Duodenal mucosa (tissue), 2 donors: ENCODE measurements around the gene PSME1.

Source experiments
- H3K27ac ChIP-seq: one replicate; pipeline ENCODE4 v1.7.0; 2013; ENCODE audit warnings: low read depth, low read length
- H3K27me3 ChIP-seq, 2 donors: one replicate each; pipeline ENCODE4 v1.7.0; 2013; ENCODE audit warnings: low read length in 2 of 2, control low read depth in 1 of 2; ENCODE audit not compliant: insufficient read depth in 2 of 2, control insufficient read depth in 1 of 2
- H3K36me3 ChIP-seq, 2 donors: one replicate each; pipeline ENCODE4 v1.7.0; 2013; ENCODE audit warnings: low read length in 2 of 2, control low read depth in 1 of 2; ENCODE audit not compliant: insufficient read depth in 2 of 2, control insufficient read depth in 1 of 2
- H3K4me1 ChIP-seq, 2 donors: one replicate each; pipeline ENCODE4 v1.7.0; 2013; ENCODE audit warnings: low read length in 2 of 2, control low read depth in 1 of 2; ENCODE audit not compliant: insufficient read depth in 2 of 2, control insufficient read depth in 1 of 2
- H3K4me3 ChIP-seq, 2 donors: one replicate each; pipeline ENCODE4 v1.7.0; 2013; ENCODE audit warnings: low read length in 2 of 2, low read depth in 1 of 2
- H3K9ac ChIP-seq, 2 donors: one replicate each; pipeline ENCODE4 v1.7.0; 2013; ENCODE audit warnings: low read length in 2 of 2, low read depth in 1 of 2
- H3K9me3 ChIP-seq, 2 donors: one replicate each; pipeline ENCODE4 v1.7.0; 2013; ENCODE audit warnings: low read length in 2 of 2, control low read depth in 1 of 2; ENCODE audit not compliant: control insufficient read depth in 1 of 2

Gene PSME1

DNA sequence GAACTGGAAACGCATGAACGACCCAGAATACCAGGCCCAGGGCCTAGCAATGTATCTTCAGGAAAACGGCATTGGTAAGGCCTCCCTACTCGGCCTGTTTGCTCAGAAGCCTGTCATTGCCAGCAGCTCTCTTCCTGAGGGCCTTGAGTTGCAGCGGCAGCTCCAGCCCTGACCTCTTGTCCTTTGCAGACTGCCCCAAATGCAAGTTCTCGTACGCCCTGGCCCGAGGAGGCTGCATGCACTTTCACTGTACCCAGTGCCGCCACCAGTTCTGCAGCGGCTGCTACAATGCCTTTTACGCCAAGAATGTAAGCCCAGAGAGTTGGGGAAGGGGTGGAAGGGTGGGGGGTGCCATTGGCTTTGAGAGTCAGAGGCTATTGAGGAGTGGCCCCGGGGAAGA lies 21.3 kb downstream of the PSME1 start:
- Histone ChIP-seq H3K4me1 (peaks cover 14 to 15% of the 10 kb centered on the region in 2 donors), H3K27me3 (no peaks in the 10 kb centered on the region), H3K9me3 (no peaks in the 10 kb centered on the region), H3K4me3 (no peak overlapping the region), H3K36me3 (peaks cover 40 to 60% of the 10 kb centered on the region in 2 donors), H3K9ac (no peak overlapping the region), H3K27ac (no peak overlapping the region)

DNA sequence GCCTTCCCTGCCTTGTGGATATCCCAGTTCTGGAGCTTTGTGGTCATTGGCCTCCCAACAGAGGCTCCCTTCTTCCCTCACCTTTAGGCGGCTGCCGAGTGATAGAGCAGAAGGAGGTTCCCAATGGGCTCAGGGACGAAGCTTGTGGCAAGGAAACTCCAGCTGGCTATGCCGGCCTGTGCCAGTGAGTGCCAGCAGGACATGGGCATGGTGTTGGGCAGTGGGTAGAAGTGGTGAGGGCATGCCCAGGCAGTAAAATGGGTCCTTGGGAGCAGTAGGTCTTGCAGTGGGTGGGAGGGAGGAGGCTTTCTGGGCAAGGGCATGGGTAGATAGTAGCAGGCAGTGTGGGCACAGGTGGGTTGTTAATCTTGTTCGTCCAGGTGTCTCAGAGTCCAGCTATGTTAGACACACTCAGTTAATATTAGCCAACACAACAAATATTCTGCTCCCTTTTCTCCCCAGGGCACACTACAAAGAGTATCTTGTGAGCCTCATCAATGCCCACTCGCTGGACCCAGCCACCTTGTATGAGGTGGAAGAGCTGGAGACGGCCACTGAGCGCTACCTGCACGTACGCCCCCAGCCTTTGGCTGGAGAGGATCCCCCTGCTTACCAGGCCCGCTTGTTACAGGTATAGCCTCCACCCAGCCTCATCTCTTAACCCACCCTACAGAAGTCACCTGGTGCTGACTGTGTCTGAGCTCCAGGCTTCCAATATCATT lies 23.9 kb downstream of the PSME1 start:
- Histone ChIP-seq H3K27me3 (no peaks in the 10 kb centered on the region), H3K4me3 (no peak overlapping the region), H3K27ac (no peak overlapping the region), H3K36me3 (peaks cover 57 to 70% of the 10 kb centered on the region in 2 donors), H3K9ac (peak overlapping the region in 1 of 2 donors; percentile 39), H3K4me1 (peaks cover 24 to 34% of the 10 kb centered on the region in 2 donors), H3K9me3 (no peaks in the 10 kb centered on the region)

GRCh38 chr14:24160499-24160849 lies 24.5 kb downstream of the PSME1 start:
- peak overlapping the region; percentile 3 to 39 for H3K9ac ChIP-seq
- peak overlapping the region; percentile 87 for H3K27ac ChIP-seq

GRCh38 chr14:24160850-24161804 lies 25.1 kb downstream of the PSME1 start, which contains the start of gene IRF9:
Gene IRF9, plus strand, starts transcription at chr14:24161265. Its CDS starts 880 bp downstream, at chr14:24162145.
- H3K4me3 ChIP-seq, result peak within 1 kb of the TSS; percentile 87 to 90
- peaks cover 24 to 34% of the 10 kb centered on the region in 2 donors for H3K4me1 ChIP-seq
- peaks cover 58 to 70% of the 10 kb centered on the region in 2 donors for H3K36me3 ChIP-seq

More at GRCh38 chr14:24160499-24160849, 24.5 kb downstream of the PSME1 start:
- Histone ChIP-seq H3K9me3 (no peaks in the 10 kb centered on the region), H3K4me1 (peaks cover 24 to 34% of the 10 kb centered on the region in 2 donors), H3K27me3 (no peaks in the 10 kb centered on the region), H3K4me3 (peak overlapping the region in 1 of 2 donors; percentile 87), H3K36me3 (peaks cover 57 to 70% of the 10 kb centered on the region in 2 donors)

DNA sequence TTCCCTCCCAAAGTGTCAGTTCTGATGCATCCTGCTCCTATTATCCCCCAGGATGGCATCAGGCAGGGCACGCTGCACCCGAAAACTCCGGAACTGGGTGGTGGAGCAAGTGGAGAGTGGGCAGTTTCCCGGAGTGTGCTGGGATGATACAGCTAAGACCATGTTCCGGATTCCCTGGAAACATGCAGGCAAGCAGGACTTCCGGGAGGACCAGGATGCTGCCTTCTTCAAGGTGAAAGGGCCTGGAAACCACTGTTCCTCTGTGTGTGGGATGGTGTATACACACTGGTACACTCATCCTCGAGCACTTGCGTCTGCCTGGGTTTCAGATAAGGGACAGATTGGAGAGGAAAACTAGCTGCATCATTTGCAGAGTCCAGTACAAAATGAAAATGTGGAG lies 26.1 kb downstream of the PSME1 start:
- peak overlapping the region; percentile 87 for H3K27ac ChIP-seq
- peak overlapping the region; percentile 87 to 90 for H3K4me3 ChIP-seq
- no peaks in the 10 kb centered on the region for H3K9me3 ChIP-seq
- peaks cover 24 to 34% of the 10 kb centered on the region in 2 donors for H3K4me1 ChIP-seq
- peaks cover 60 to 69% of the 10 kb centered on the region in 2 donors for H3K36me3 ChIP-seq
- peak overlapping the region; percentile 95 to 97 for H3K9ac ChIP-seq
- H3K27me3 ChIP-seq, result no peaks in the 10 kb centered on the region

More at GRCh38 chr14:24160850-24161804, 25.1 kb downstream of the PSME1 start, which contains the start of gene IRF9:
- H3K27ac ChIP-seq, result peak within 1 kb of the TSS; percentile 87
- no peaks in the 10 kb centered on the region for H3K9me3 ChIP-seq
- peak within 1 kb of the TSS; percentile 95 to 97 for H3K9ac ChIP-seq
- H3K27me3 ChIP-seq, result no peaks in the 10 kb centered on the region

GRCh38 chr14:24164518-24164991 lies 28.6 kb downstream of the PSME1 start:
- Histone ChIP-seq H3K36me3 (peaks cover 60 to 66% of the 10 kb centered on the region in 2 donors), H3K27ac (no peak overlapping the region), H3K9me3 (no peaks in the 10 kb centered on the region), H3K4me1 (peaks cover 24 to 34% of the 10 kb centered on the region in 2 donors), H3K4me3 (no peak overlapping the region), H3K27me3 (no peaks in the 10 kb centered on the region), H3K9ac (no peak overlapping the region)

- H3K27ac ChIP-seq, result no peak overlapping the region
- no peaks in the 10 kb centered on the region for H3K27me3 ChIP-seq
- H3K4me3 ChIP-seq, result no peak overlapping the region
- H3K9me3 ChIP-seq, result no peaks in the 10 kb centered on the region
- H3K9ac ChIP-seq, result no peak overlapping the region
- peaks cover 51 to 56% of the 10 kb centered on the region in 2 donors for H3K36me3 ChIP-seq
- H3K4me1 ChIP-seq, result peaks cover 18 to 27% of the 10 kb centered on the region in 2 donors
Observed at GRCh38 chr14:24165785-24166184, 29.8 kb downstream of the PSME1 start.

DNA sequence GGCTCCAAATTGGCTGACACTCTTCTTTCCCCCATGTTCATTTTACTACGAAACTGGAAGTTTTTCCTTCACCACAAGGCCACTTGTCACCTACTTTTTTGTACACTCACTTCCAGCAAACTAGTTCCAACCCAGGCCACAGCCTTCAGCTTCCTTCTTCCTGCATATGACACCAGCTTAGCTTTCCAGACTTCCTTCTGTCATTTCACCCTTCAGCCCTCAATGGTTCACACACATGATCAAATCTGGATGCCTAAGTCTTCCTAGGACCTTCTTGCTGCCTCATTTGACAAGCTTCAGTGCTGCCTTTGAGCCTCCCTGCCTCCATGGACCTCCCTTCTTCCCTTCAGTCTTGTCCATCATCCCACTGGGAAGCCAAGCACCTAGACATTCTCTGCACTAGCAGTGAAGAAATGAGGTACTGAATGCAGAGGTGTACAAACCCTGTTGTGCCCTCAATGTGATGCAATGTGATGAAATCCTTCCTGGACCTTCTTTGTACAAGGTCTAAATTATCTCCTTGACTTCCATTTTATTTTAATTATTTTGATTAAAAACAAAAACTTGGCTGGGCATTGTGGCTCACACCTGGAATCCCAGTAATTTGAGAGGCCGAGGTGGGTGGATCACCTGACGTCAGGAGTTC lies 31.6 kb downstream of the PSME1 start:
- Histone ChIP-seq H3K4me3 (no peak overlapping the region), H3K27ac (no peak overlapping the region), H3K4me1 (peaks cover 8 to 16% of the 10 kb centered on the region in 2 donors), H3K27me3 (no peaks in the 10 kb centered on the region), H3K36me3 (peaks cover 52 to 62% of the 10 kb centered on the region in 2 donors), H3K9ac (no peak overlapping the region), H3K9me3 (no peaks in the 10 kb centered on the region)

- H3K27ac ChIP-seq, result peak within 1 kb of the TSS; percentile 10
- H3K27me3 ChIP-seq, result no peaks in the 10 kb centered on the region
- H3K9ac ChIP-seq, result peak within 1 kb of the TSS in 1 of 2 donors; percentile 16
- H3K9me3 ChIP-seq, result no peaks in the 10 kb centered on the region
- H3K4me3 ChIP-seq, result peak within 1 kb of the TSS; percentile 0 to 57
- H3K4me1 ChIP-seq, result no peaks in the 10 kb centered on the region
- peaks cover 27 to 44% of the 10 kb centered on the region in 2 donors for H3K36me3 ChIP-seq
Observed at GRCh38 chr14:24171422-24172260, 35.6 kb downstream of the PSME1 start, which contains the start of gene REC8. Gene REC8, plus strand, starts transcription at chr14:24172080. Its CDS starts 473 bp downstream, at chr14:24172553.
